ENCODE data around the gene IFIH1. TPM values are rescaled to one million over a fixed set of nuclear protein-coding genes. Genes with fewer than 3 reads are reported as not detected.

Gene IFIH1
- total RNA-seq, 4 donors from 2014 or later = 0.97 to 5.4 (median 1.7) TPM

GRCh38 chr2:162291748-162292147, 26.7 kb downstream of the IFIH1 start:
- Histone ChIP-seq H3K27me3 (no peaks in the 10 kb centered on the region), H3K4me3 (no peak overlapping the region), H3K36me3 (no peaks in the 10 kb centered on the region), H3K9me3 (no peaks in the 10 kb centered on the region), H3K4me1 (no peaks in the 10 kb centered on the region), H3K27ac (no peak overlapping the region)
- TF ChIP-seq CTCF (IDR thresholded peaks at IDR 0.05 in 4 of 5, conservative IDR thresholded peaks at IDR 0.05 in 1 of 5) (no peak), POLR2A (IDR thresholded peaks at IDR 0.05) (no peak)
- in situ Hi-C loops (cut with MboI; ENCODE audit: low sequenced_read_pairs in 4 of 4) (loop anchor here in 2 of 4 donors (10.0 kb wide), 2 partner anchors 67 to 137 kb away; partner anchors contain the start of gene GCG (in 1 of the 2)), intact Hi-C loops (cut with DNase I; ENCODE audit: low total_unique reads) (loop anchor here (10.0 kb wide), 1 partner anchor 137 kb away; the partner anchor contains the start of gene GCG)
- DNase-seq = no peak
- no peak for ATAC-seq

- Histone ChIP-seq H3K27me3 (no peaks in the 10 kb centered on the region), H3K27ac (no peak overlapping the region), H3K4me1 (no peaks in the 10 kb centered on the region), H3K36me3 (no peaks in the 10 kb centered on the region), H3K4me3 (no peak overlapping the region), H3K9me3 (no peaks in the 10 kb centered on the region)
- DNase-seq (no peak), ATAC-seq (no peak)
- intact Hi-C loops (cut with DNase I; ENCODE audit: low total_unique reads) = no loop called here
- TF ChIP-seq CTCF (IDR thresholded peaks at IDR 0.05 in 4 of 5, conservative IDR thresholded peaks at IDR 0.05 in 1 of 5) (no peak), POLR2A (IDR thresholded peaks at IDR 0.05) (no peak)
- in situ Hi-C loops (cut with MboI; ENCODE audit: low sequenced_read_pairs in 4 of 4) = no loop called here
Measured at GRCh38 chr2:162282765-162283425, 35.6 kb downstream of the IFIH1 start.

- no peak for DNase-seq
- intact Hi-C loops (cut with DNase I; ENCODE audit: low total_unique reads) = no loop called here
- no peaks in the 10 kb centered on the region for H3K36me3 ChIP-seq
- in situ Hi-C loops (cut with MboI; ENCODE audit: low sequenced_read_pairs in 4 of 4) = no loop called here
- no peaks in the 10 kb centered on the region for H3K9me3 ChIP-seq
- H3K27ac ChIP-seq = no peak overlapping the region
- no peaks in the 10 kb centered on the region for H3K4me1 ChIP-seq
- no peak for ATAC-seq
- no peak for TF ChIP-seq POLR2A (IDR thresholded peaks at IDR 0.05)
- no peak for TF ChIP-seq CTCF (IDR thresholded peaks at IDR 0.05 in 4 of 5, conservative IDR thresholded peaks at IDR 0.05 in 1 of 5)
- H3K4me3 ChIP-seq = no peak overlapping the region
- no peaks in the 10 kb centered on the region for H3K27me3 ChIP-seq
Measured at GRCh38 chr2:162280654-162281053, 37.8 kb downstream of the IFIH1 start.

- in situ Hi-C loops (cut with MboI; ENCODE audit: low sequenced_read_pairs in 4 of 4) (no loop called here), intact Hi-C loops (cut with DNase I; ENCODE audit: low total_unique reads) (no loop called here)
- ATAC-seq = no peak
Measured at GRCh38 chr2:162277381-162277780, 41.1 kb downstream of the IFIH1 start.

More at GRCh38 chr2:162277381-162277780, 41.1 kb downstream of the IFIH1 start:
- TF ChIP-seq CTCF (IDR thresholded peaks at IDR 0.05 in 4 of 5, conservative IDR thresholded peaks at IDR 0.05 in 1 of 5) (no peak), POLR2A (IDR thresholded peaks at IDR 0.05) (no peak)
- no peak for DNase-seq
- Histone ChIP-seq H3K27ac (no peak overlapping the region), H3K4me3 (no peak overlapping the region), H3K4me1 (no peaks in the 10 kb centered on the region), H3K27me3 (no peaks in the 10 kb centered on the region), H3K9me3 (no peaks in the 10 kb centered on the region), H3K36me3 (no peaks in the 10 kb centered on the region)

Data from gastrocnemius medialis (tissue), 4 donors.